Endothelial cell of umbilical vein (primary cell): ENCODE measurements around the gene PCDH9. TPM values are rescaled to one million over a fixed set of nuclear protein-coding genes. Genes with fewer than 3 reads are reported as not detected.

ENCODE experiments used
- BruUV-seq: library from RNA; stranded (reverse); fragments of 400-500 nt; replicated peaks from 2 replicates; lab custom pipeline; 2021; lab: Mats Ljungman, UMichigan
- CTCF ChIA-PET: fragments of 300-600, 350-600 bp; sonication (Branson Sonifier 250); formaldehyde crosslinking; loops from one replicate; lab custom pipeline; 2021; ENCODE audit warnings: antibody characterized with exemption, inconsistent platforms; lab: Charles Lee
- POLR2A ChIA-PET: fragments of 300-600, 350-600 bp; sonication (Branson Sonifier 250); formaldehyde crosslinking; loops from one replicate; lab custom pipeline; 2021; ENCODE audit warnings: antibody characterized with exemption, inconsistent platforms; lab: Charles Lee
- DNase-seq: peaks from one replicate; pipeline ENCODE4 v3.0.0-alpha.2; 2011; ENCODE audit warnings: low read depth, low spot score
- FAIRE-seq: peaks from 2 replicates; lab custom pipeline; 2011; peaks lifted over from hg19 to GRCh38; lab: Jason Lieb, UNC
- H2AFZ ChIP-seq: 2 replicates; pipeline ENCODE4 v1.6.0; 2012; ENCODE audit warnings: low read depth, low read length, control low read depth, inconsistent platforms
- H3K27ac ChIP-seq: 2 replicates; pipeline ENCODE4 v1.5.1; 2011; ENCODE audit warnings: low read depth, mild to moderate bottlenecking, control low read depth, low read length, moderate library complexity; ENCODE audit not compliant: insufficient read depth
- H3K27me3 ChIP-seq, 2 experiments: 2 replicates each; pipeline versions ENCODE4 v1.6.0 to v1.6.1; 2011; ENCODE audit warnings: low read length in 2 of 2, mixed read lengths in 1 of 2; ENCODE audit not compliant: control insufficient read depth in 2 of 2, insufficient read depth in 2 of 2
- H3K36me3 ChIP-seq, 2 experiments: 2 replicates in 1 of 2; 3 replicates in 1 of 2; pipeline ENCODE4 v1.5.1; 2011; ENCODE audit warnings: low read length in 2 of 2, mild to moderate bottlenecking in 1 of 2, moderate library complexity in 1 of 2; ENCODE audit not compliant: control insufficient read depth in 2 of 2, insufficient read depth in 2 of 2; ENCODE audit errors: extremely low read depth in 1 of 2
- H3K4me1 ChIP-seq: 3 replicates; pipeline ENCODE4 v1.5.1; 2011; ENCODE audit warnings: mild to moderate bottlenecking, low read length; ENCODE audit not compliant: control insufficient read depth, insufficient read depth; ENCODE audit errors: extremely low read depth
- H3K4me2 ChIP-seq: 2 replicates; pipeline ENCODE4 v1.6.1; 2011; ENCODE audit warnings: low read length, control low read depth, mixed read lengths; ENCODE audit not compliant: insufficient read depth
- H3K4me3 ChIP-seq, 3 experiments: fragments of 200-600 bp in 1 of 3; sonication (generic), shearing (Covaris generic) in 1 of 3; replicated peaks in 1 of 3; 2 replicates each; pipeline ENCODE4 v1.5.1; 2011 to 2016; ENCODE audit warnings: control low read depth in 3 of 3, low read length in 3 of 3, mild to moderate bottlenecking in 2 of 3, inconsistent platforms in 1 of 3, low read depth in 1 of 3, moderate library complexity in 1 of 3; ENCODE audit not compliant: insufficient read depth in 1 of 3
- H3K79me2 ChIP-seq: 2 replicates; pipeline ENCODE4 v1.6.0; 2012; ENCODE audit warnings: low read length, inconsistent platforms; ENCODE audit not compliant: control insufficient read depth, insufficient read depth
- H3K9ac ChIP-seq: replicated peaks from 2 replicates; pipeline ENCODE3; 2011; ENCODE audit warnings: low read length, control low read depth; ENCODE audit not compliant: insufficient read depth; ENCODE audit errors: extremely low read depth
- H3K9me1 ChIP-seq: replicated peaks from 3 replicates; pipeline ENCODE4 v1.6.0; 2011; ENCODE audit warnings: mild to moderate bottlenecking, low read length; ENCODE audit not compliant: control insufficient read depth, insufficient read depth; ENCODE audit errors: extremely low read depth
- H3K9me3 ChIP-seq: replicated peaks from 2 replicates; pipeline ENCODE4 v1.5.1; 2012; ENCODE audit warnings: low read length, inconsistent platforms; ENCODE audit not compliant: control insufficient read depth, insufficient read depth
- H4K20me1 ChIP-seq: replicated peaks from 2 replicates; pipeline ENCODE3; 2011; ENCODE audit warnings: mild to moderate bottlenecking, low read length; ENCODE audit not compliant: control insufficient read depth, insufficient read depth; ENCODE audit errors: extremely low read depth
- CTCF ChIP-seq, 2 donors: IDR thresholded peaks; 1 replicate in 1 of 2; 2 replicates in 1 of 2; pipeline ENCODE4 v1.5.1; 2011; ENCODE audit warnings: low read length in 2 of 2, mild to moderate bottlenecking in 2 of 2, moderate library complexity in 2 of 2, control low read depth in 1 of 2, inconsistent platforms in 1 of 2, low read depth in 1 of 2; ENCODE audit not compliant: insufficient read depth in 1 of 2; ENCODE audit errors: extremely low read depth in 1 of 2
- EZH2 ChIP-seq: IDR thresholded peaks from 2 replicates; pipeline ENCODE4 v1.6.1; 2012; ENCODE audit warnings: borderline replicate concordance, low read depth, mild to moderate bottlenecking, moderate library complexity, low read length, inconsistent platforms; ENCODE audit not compliant: severe bottlenecking
- FOS ChIP-seq: IDR thresholded peaks from 2 replicates; pipeline ENCODE4 v1.6.1; 2011; ENCODE audit warnings: mild to moderate bottlenecking, low read length, moderate library complexity, borderline replicate concordance; ENCODE audit not compliant: insufficient read depth
- GATA2 ChIP-seq: IDR thresholded peaks from 2 replicates; pipeline ENCODE4 v1.7.0; 2011; ENCODE audit warnings: low read depth, mild to moderate bottlenecking, moderate library complexity, mixed read lengths, low read length; ENCODE audit not compliant: insufficient read length, insufficient read depth
- JUN ChIP-seq: IDR thresholded peaks from 2 replicates; pipeline ENCODE4 v1.6.1; 2011; ENCODE audit warnings: borderline replicate concordance, low read depth; ENCODE audit not compliant: insufficient read length, insufficient read depth
- MYC ChIP-seq: IDR thresholded peaks from one replicate; pipeline ENCODE4 v1.6.1; 2011; ENCODE audit warnings: mild to moderate bottlenecking, low read depth, low read length
- POLR2A ChIP-seq: IDR thresholded peaks from 2 replicates; pipeline ENCODE4 v1.6.1; 2012; ENCODE audit warnings: low read depth, mild to moderate bottlenecking, control low read depth, low read length
- POLR2AphosphoS5 ChIP-seq: IDR thresholded peaks from 2 replicates; pipeline ENCODE4 v1.6.1; 2012; ENCODE audit warnings: low read depth, mild to moderate bottlenecking, control low read depth, low read length, moderate library complexity; ENCODE audit not compliant: insufficient read depth
- dilution Hi-C: fragments of 300-500 bp; cut with MboI; formaldehyde crosslinking; loops from one replicate; pipeline ENCODE4 v1.15.0; 2019; ENCODE audit warnings: low sequenced_read_pairs; ENCODE audit not compliant: extremely low pct_ligation_motif_present
- intact Hi-C: fragments of 100-400 bp; cut with micrococcal nuclease; formaldehyde crosslinking; loops from one replicate; pipeline ENCODE4 v1.10.0; 2022
- polyA plus RNA-seq, 4 experiments: library from polyadenylated mRNA; depleted of rRNA in 3 of 4; stranded (reverse) in 3 of 4; unstranded in 1 of 4; fragments of >200 nt; gene quantifications; 2 replicates each; pipeline versions ENCODE4 v1.2.1 to v1.2.3, GENCODE V29; 2011 to 2012; ENCODE audit warnings: missing spikeins in 1 of 4
- total RNA-seq: library from RNA; stranded (reverse); gene quantifications from 2 replicates; pipeline ENCODE4 v1.2.3, GENCODE V29; 2021
- TF ChIP-seq, protein P1 (sequence below): IDR thresholded peaks from 2 replicates; pipeline ENCODE4 v1.6.1; 2011; ENCODE audit not compliant: insufficient read depth, insufficient read length

Gene PCDH9
- total and polyA plus RNA-seq, 2 donors (not counting 3 experiments of a cell fraction or from before 2014, with no cell fraction given) = 1.1 to 5.2 TPM

- DNase-seq = no peak
- Histone ChIP-seq H3K4me2 (no peak overlapping the region), H3K9me1 (no peaks in the 10 kb centered on the region), H2AFZ (no peak overlapping the region), H4K20me1 (no peaks in the 10 kb centered on the region), H3K9ac (no peak overlapping the region), H3K9me3 (no peaks in the 10 kb centered on the region), H3K79me2 (no peaks in the 10 kb centered on the region), H3K4me3 (no peak overlapping the region), H3K27me3 (no peaks in the 10 kb centered on the region), H3K4me1 (no peaks in the 10 kb centered on the region), H3K36me3 (no peaks in the 10 kb centered on the region), H3K27ac (no peak overlapping the region)
- CTCF ChIA-PET = no interaction called here
- TF ChIP-seq POLR2AphosphoS5 = no peak
- no peak for TF ChIP-seq GATA2
- TF ChIP-seq FOS = no peak
- TF ChIP-seq MYC = no peak
- TF ChIP-seq EZH2 = no peak
- TF ChIP-seq, protein P1, sequence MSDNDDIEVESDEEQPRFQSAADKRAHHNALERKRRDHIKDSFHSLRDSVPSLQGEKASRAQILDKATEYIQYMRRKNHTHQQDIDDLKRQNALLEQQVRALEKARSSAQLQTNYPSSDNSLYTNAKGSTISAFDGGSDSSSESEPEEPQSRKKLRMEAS = no peak
- no peak for TF ChIP-seq CTCF (IDR thresholded peaks at IDR 0.05; ENCODE audit: extremely low read depth in 1 of 2, insufficient read depth in 1 of 2, low read depth in 1 of 2, low read length in 2 of 2)
- no peak for TF ChIP-seq JUN
- no peak for TF ChIP-seq POLR2A
- dilution Hi-C loops (no loop called here), intact Hi-C loops (no loop called here)
- POLR2A ChIA-PET = no interaction called here
- no peak for FAIRE-seq
- no TSS peak for BruUV-seq
These were observed 933.3 kb downstream of the PCDH9 start for GRCh38 chr13:66296875-66297274.
